Renal cortex interstitium (tissue), 11 donors: Measurements from ENCODE around the gene SOWAHA. TPM values are rescaled to one million over a fixed set of nuclear protein-coding genes. Genes with fewer than 3 reads are reported as not detected.

Experiments used
- DNase-seq, 11 donors: peaks; one replicate each; pipeline ENCODE4 v3.0.0-alpha.2; 2013; ENCODE audit warnings: low read depth in 9 of 11, low spot score in 4 of 11; ENCODE audit errors: extremely low read depth in 1 of 11
- polyA plus RNA-seq, 3 donors: library from polyadenylated mRNA; unstranded; fragments of 120-200 nt; gene quantifications; one replicate each; pipeline ENCODE4 v1.2.1, GENCODE V29; 2013; ENCODE audit not compliant: insufficient read length in 3 of 3

Gene SOWAHA
- polyA plus RNA-seq, 3 donors = 3.0 to 5.3 (median 4.4) TPM

DNA sequence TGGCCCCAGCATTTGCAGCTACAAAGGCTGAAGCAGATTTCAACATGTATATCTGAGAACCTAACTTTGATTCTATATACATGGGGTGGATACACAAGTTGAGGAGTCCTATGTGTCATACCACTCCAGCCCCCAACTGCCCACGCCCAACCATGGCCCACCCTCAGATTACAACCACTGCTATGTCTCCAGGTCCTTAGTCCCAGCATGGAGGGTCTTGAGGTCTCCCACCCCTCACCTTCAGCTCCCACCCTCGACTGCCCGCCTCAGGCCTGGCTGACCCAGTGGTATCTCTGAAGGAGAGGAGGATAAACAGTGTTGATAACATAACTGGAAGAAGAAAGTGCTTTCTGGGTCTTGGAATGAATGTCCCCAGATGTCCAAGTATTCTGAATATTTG lies 8.2 kb downstream of the SOWAHA start:
- no peak for DNase-seq

GRCh38 chr5:132821791-132822190 lies 8.7 kb downstream of the SOWAHA start:
- DNase-seq = no peak

GRCh38 chr5:132822650-132823480 lies 9.8 kb downstream of the SOWAHA start:
- no peak for DNase-seq

DNA sequence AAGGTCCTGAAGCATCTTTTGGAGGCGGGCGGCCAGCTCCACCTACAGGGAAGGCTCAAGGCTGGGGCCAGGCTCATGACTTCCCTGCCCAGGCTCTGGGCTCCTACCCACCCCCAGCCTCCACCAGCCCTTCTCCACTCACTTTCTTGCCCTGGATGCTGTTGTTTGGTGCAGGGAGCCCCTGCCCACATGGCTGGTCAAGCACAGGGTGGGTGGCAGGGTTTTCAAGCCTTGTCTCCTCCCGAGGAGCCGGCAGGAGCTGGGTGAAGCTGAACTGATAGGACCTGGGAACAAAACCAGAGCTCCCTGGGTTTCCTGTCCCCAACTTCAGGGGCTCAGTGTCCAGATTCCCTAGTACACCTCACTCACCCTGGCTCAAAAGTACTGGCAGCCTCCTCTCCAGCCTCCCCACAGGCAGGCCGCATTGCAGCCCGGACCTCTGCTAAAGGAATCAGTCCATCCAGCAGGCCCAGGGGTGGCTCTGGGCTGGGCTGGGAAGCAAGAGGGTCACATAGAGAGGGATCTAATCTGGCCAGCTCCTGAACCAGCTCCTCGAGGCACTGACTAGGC lies 10.5 kb downstream of the SOWAHA start:
- no peak for DNase-seq

- DNase-seq = no peak
Observed at GRCh38 chr5:132824426-132824825, 11.3 kb downstream of the SOWAHA start.

GRCh38 chr5:132825033-132825833 lies 12.1 kb downstream of the SOWAHA start:
- no peak for DNase-seq

- no peak for DNase-seq
Observed at GRCh38 chr5:132825834-132826391, 12.8 kb downstream of the SOWAHA start.

DNA sequence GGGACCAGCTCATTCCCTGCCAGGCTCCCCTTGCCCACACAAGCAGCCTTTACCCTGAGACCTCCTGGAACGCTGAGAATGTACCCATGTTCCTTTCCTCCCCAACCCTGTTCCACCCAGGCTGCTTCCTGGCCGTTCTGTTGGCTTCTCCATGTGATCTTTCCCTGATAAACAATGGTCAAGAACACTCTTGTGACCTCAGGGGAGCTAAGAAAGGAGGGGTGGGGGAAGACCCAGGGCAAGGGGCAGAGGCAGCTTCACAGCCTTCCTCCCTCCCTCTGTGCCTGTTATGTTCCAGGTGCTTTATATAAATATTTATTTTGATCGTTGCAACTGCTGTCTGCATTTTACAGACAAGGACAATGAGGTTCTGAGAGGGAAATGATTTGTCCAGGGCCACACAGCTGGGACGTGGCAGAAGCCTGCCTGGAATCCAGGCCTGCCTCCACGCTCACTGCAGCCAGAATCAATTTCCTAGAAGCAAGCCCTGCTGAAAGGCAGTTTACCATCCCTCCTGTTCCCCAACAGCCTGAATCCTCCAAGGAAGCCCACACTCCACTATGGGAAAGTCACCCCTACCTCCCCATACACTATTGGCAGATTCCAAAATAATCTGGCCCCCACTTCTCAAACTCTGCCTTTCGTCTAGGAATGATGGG lies 13.5 kb downstream of the SOWAHA start:
- no peak for DNase-seq

DNA sequence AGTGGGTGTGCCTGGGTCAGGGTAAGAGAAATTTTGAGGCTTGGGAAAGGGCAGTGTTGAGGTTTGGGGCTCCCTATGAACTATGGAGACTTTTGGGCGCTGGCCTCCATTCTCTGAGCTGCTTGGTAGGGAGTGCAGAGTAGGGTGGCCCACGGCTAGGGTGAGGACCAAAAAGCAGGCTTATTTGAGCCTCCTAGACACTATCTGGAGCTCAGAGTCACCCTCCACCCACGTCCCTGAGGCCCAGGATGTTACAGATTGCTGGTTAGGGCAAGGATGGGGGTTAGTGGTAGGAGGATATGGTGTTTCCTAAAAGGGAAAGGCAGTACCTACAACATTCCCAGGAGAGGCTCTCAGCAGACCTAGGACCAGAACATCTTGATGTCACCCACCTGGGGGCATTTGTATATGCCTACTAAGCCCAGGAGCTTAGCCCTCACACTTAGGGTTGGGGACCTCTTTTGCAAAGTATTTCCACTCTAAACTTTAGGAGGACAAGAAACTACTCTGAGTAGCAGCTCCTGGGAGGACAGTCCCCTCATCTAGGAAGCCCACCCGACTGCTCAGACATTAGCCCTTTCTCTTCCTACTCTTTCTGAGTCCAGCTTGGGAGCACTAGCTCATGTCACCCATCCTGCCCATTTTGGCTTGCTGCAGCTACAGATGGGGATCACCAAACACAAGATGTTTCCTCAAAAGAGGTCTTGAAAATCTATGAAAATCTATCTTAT lies 15.0 kb downstream of the SOWAHA start:
- DNase-seq = no peak

DNA sequence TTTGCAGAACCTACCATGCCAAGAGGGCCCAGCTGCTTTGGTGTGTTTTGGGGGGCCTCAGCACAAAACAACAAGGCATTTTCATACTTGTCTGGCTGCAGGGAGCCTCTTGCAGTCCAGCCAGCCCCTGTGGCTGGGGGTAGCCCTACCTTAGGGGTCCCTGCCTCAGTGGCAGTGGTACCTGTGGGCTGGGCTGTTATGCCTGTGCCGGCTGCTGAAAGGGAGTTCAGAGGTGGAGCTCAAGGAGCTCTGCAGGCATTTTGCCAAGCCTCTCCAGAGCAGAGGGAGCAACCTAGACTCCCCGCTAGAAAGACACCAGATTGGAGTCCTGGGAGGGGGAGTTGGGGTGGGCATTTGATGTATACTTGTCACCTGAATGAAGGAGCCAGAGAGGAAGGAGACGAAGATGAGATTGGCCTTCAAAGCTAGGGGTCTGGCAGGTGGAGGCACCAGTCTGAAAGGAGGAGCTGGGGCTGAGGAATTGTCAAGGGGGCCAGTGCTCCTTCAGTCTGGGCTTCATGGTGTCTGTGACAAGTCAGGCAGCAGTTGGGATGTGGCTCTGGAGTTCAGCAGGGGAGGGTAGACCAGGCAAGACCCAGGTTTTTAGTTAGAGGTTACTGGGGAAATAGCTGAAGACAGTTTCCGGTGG lies 15.9 kb downstream of the SOWAHA start:
- no peak for DNase-seq

DNA sequence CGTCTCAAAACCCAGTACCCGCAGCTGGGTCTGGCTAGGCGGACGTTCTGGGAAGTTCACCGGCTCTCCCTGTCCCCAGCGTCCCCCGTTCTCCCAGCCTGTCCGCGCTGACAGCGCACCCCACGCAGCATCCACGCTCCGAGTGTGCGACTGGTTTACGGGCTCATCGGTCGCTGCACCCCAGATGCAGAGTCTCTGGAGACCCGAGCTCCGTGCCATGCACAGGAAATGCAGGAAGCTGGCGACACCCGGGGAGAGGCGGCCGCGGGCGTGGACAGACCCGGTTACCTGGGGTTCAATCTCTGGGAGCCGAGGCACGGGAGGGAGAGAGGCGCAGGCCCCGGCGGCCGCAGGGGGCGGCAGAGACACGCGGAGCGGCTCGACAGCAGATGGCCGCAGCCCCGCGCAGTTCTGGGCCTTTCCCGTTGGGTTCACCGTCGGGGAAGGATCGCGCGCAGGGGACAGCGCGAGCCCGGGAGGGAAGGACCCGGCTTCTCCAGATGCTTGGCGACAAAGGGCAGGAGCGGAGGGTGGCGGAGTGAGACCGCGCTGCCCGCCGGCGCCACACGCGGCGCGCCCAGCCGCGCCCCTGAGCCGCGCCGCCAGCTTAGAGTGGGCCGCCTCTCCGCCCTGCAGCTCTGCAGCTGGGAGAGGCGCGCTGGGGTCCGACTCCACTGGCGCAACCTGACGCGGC lies 16.8 kb downstream of the SOWAHA start:
- peak in 2 of 11 donors; percentile 72 to 75 for DNase-seq

GRCh38 chr5:132830436-132831094 lies 17.5 kb downstream of the SOWAHA start, which contains the start of gene SHROOM1:
TSS of gene SHROOM1 (minus strand) at chr5:132830647. CDS start at chr5:132826140, 4,507 bp downstream.
- DNase-seq = no peak

DNA sequence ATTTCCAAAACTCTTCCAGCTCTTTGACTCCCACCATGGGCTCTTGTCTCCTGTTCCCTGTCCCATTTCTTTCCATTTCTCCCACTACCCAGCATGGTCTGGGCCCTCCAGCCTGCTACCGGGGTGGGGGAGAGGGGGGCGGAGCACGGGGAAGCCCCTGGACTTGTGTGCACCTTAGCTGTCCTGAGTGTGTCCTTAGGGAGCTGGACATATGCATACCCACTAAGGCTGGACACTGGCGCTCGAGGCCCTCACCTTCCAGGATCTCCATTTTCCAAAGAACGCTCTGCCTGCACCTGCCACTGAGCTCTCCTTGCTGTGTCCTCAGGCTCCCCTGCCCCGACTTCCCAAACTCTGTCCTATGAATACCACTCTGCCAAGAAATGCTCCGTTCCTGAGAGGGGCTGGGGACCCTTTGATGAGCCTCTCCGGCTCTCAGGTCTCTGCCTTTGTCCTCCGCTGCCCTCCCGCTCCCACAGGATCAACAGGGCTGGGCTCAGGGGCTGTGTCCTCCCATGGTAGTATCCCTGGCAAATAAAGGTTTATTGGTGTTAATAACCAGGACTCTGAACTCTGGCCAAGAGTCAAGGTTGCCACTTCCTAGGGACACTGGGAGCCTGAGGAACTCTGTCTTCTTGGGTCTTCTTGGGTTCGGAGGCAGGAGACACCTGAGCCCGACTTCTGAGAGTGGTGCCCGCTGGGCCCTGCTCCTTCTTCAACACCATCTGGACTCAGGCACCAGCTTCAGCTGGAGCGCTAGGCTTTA lies 18.2 kb downstream of the SOWAHA start:
- DNase-seq = no peak

DNA sequence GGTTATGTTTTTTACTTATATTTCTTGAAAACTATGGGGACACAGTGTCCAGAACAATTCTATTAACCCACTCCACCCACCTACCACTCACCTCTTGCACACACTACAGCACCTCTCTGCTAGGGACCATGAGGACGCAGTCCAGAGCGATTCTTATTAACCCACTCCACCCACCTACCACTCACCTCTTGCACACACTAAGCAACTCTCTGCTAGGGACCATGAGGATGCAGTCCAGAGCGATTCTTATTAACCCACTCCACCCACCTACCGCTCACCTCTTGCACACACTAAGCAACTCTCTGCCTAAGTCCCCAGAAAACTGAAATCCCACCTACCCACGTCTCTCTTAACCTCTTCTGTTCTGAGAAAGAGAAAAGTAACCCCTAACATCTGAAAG lies 19.5 kb downstream of the SOWAHA start:
- DNase-seq = no peak

DNA sequence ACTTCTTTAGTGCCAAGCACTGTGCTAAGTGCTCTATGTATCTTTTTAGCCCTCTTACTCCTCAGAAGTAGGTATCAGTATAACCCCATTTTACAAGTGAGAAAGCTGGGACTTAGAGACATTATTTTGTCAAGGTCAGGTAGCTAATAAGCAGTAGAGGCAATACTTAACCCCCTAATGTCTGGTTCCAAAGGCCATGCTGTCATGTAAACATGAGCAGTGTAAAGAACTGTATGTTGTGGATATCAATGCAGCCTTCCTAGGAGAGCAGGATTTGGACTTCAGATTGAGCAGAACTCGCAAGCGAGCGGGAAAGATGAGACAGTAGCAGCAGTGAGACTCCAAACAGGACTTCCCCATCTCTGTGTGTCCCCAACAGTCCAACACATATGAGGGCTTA lies 21.0 kb downstream of the SOWAHA start:
- no peak for DNase-seq

GRCh38 chr5:132836852-132837251 lies 23.8 kb downstream of the SOWAHA start:
- DNase-seq = no peak
